GM12801 (cell line): ENCODE results near the gene ARHGAP9.

Experiments used
- CTCF ChIP-seq: IDR thresholded peaks from one replicate; pipeline ENCODE4 v1.5.1; 2011; ENCODE audit warnings: control low read depth; ENCODE audit not compliant: insufficient read length; ENCODE audit errors: extremely low read depth

ARHGAP9 gene

GRCh38 chr12:57488402-57489156, 8.9 kb upstream of the ARHGAP9 start:
- no peak for TF ChIP-seq CTCF

DNA sequence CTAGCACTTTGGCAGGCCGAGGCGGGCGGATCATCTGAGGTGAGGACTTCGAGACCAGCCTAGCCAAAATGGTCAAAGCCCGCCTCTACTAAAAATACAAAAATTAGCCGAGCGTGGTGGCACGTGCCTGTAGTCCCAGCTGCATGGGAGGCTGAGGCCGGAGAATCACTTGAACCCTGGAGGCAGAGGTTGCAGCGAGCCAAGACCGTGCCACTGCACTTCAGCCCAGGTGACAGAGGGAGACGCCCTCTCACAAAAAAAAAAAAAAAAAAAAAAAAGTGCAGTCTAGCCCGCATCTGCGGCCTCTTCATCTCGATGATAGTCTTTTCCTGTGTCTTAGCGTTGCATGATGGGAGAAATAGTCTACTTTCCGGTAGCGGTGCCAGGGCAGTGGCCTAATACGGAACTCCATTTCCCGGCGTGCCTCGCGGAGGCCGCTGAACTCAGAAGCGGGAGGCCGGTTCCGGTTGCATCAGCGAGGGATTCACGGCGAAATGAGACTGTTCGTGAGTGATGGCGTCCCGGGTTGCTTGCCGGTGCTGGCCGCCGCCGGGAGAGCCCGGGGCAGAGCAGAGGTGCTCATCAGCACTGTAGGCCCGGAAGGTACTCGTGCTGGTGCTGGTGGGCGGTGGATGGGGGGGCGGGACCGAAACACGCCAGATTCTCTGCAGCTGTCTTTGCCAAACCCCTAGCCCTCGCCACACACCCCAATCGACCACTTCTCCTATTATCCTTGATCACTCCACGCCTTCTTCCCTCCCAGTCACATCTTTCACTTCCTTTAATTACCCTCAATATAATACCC, 8.1 kb upstream of the ARHGAP9 start, which contains the start of gene MARS1:
MARS1 (plus strand) TSS at position 472 of the 805 bp plus-strand sequence; CDS start at position 495, 23 bp downstream.
- no peak for TF ChIP-seq CTCF

DNA sequence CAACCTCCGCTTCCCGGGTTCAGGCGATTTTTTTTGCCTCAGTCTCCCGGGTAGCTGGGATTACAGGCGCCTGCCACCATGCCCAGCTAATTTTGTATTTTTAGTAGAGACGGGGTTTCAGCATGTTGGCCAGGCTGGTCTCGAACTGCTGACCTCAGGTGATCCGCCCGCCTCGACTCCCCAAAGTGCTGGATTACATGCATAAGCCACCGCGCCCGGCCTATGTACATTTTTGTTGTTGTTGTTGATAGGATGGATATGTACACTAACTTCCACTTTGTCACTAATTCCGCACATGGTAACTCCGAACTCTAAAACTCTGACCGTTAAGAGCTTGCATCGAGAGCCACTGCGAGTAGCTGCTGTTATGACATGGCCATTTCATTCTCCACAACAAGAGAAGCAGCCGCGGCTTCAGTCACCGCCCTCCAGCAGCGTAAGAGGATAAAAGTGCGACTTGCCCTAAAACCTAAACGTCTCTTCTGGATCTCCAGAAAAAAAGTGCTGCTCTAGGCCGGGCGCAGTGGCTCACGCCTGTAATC, 7.5 kb upstream of the ARHGAP9 start:
- TF ChIP-seq CTCF = no peak

DNA sequence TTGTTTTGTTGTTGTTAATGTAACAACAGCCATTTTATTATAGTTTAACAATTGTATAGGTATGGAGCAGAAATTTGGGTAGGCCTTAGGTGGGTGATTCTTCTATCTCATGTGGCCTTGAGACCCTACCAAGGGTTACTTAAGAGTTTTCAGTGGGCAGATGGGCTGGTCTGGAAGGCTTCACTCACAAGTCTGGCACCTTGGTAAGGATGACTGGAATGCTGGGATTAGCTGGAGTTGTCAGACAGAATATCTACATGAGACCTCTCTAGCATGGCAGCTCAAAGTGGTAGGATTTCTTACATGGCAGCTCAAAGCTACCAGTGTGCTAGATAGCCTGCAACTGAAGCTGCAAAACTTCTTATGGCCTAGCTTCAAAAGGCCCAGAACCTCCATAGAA, 6.0 kb upstream of the ARHGAP9 start:
- TF ChIP-seq CTCF = no peak

DNA sequence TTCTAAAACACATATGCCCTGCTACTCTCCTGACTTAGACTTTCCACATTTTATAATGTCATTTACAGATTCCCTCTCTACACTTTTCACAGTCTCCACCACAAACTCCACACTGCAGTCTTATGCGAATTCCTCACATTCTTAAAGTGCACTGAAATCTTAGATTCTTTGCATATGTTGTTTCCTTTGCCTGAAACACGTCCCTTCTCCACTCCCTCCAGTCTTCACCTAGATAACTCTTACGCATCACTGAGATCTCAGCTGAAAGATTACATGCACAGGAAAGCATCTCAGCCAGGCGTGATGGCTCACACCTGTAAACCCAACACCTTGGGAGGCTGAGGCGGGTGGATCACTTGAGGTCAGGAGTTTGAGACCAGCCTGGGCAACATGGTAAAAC, 3.8 kb upstream of the ARHGAP9 start:
- no peak for TF ChIP-seq CTCF

GRCh38 chr12:57481671-57482070, 2.0 kb upstream of the ARHGAP9 start:
- no peak for TF ChIP-seq CTCF

- TF ChIP-seq CTCF = no peak
These were observed 657 bp downstream of the ARHGAP9 start for GRCh38 chr12:57479043-57479375.
